Body of pancreas (tissue), 4 donors: ENCODE data around the gene IPO11. TPM values are rescaled to one million over a fixed set of nuclear protein-coding genes. Genes with fewer than 3 reads are reported as not detected.
"Not testable (repeated sequence)": the region's sequence is repeated elsewhere in the genome, so short reads cannot be mapped to it uniquely, and the experiment has no call there.

Experiments used
- ATAC-seq: fragments of 150-250 bp; one replicate; pipeline ENCODE4 v1.9.1; 2016
- DNase-seq, 4 donors: peaks; one replicate each; pipeline ENCODE4 v3.0.0-alpha.2; 2019
- H3K27ac ChIP-seq, 4 donors: fragments of 200-600 bp; sonication (generic); 1 replicate in 3 of 4; 2 replicates in 1 of 4; pipeline versions ENCODE4 v1.5.1 to v1.6.1; 2016 to 2019; ENCODE audit warnings: mild to moderate bottlenecking in 1 of 4, mixed read lengths in 1 of 4, moderate library complexity in 1 of 4
- H3K27me3 ChIP-seq, 2 donors: fragments of 200-600 bp; sonication (generic); one replicate each; pipeline ENCODE4 v1.6.0; 2016; ENCODE audit warnings: mild to moderate bottlenecking in 1 of 2
- H3K36me3 ChIP-seq, 2 donors: fragments of 200-600 bp; sonication (generic); replicated peaks in 1 of 2; 2 replicates each; pipeline ENCODE4 v1.5.1; 2016; ENCODE audit warnings: low read depth in 2 of 2; ENCODE audit not compliant: insufficient read depth in 1 of 2
- H3K4me1 ChIP-seq: fragments of 200-600 bp; sonication (generic); one replicate; pipeline ENCODE4 v1.6.0; 2016
- H3K4me3 ChIP-seq, 2 donors: fragments of 200-600 bp; sonication (generic); 1 replicate in 1 of 2; 2 replicates in 1 of 2; pipeline ENCODE4 v1.5.1; 2016 to 2019
- H3K9me3 ChIP-seq, 3 donors: fragments of 200-600 bp; sonication (generic); 1 replicate in 2 of 3; 2 replicates in 1 of 3; pipeline ENCODE4 v1.5.1; 2016
- CTCF ChIP-seq, 7 experiments: fragments of 450-650 bp in 4 of 7; fragments of 200-600 bp in 3 of 7; sonication (generic) in 3 of 7; IDR thresholded peaks; one replicate each; pipeline ENCODE4 v1.5.1; 2016 to 2019; ENCODE audit warnings: antibody characterized with exemption in 7 of 7
- POLR2A ChIP-seq, 3 donors: fragments of 450-650 bp; IDR thresholded peaks; one replicate each; pipeline ENCODE4 v1.6.1; 2016; ENCODE audit warnings: antibody characterized with exemption in 3 of 3, mild to moderate bottlenecking in 2 of 3
- WGBS, 2 donors: methylation state at CpG; one replicate each; pipeline ENCODE4 v1.1.5; 2017; 5-methylcytosine and 5-hydroxymethylcytosine counted together
- intact Hi-C: fragments of 100-400 bp; cut with DNase I; formaldehyde crosslinking; loops from one replicate; pipeline ENCODE4 v1.15.1; 2023
- total RNA-seq, 2 donors: library from RNA; depleted of rRNA; stranded (reverse); fragments of >200 nt; gene quantifications; one replicate each; pipeline ENCODE4 v1.1.0, GENCODE V29; 2016

The IPO11 gene
- total RNA-seq, 2 donors from 2014 or later, result 10.9 to 13.2 TPM

- ATAC-seq (no peak), DNase-seq (no peak)
- Histone ChIP-seq H3K4me1 (no peaks in the 10 kb centered on the region), H3K36me3 (no peaks in the 10 kb centered on the region), H3K27ac (no peak overlapping the region), H3K4me3 (no peak overlapping the region), H3K9me3 (no peaks in the 10 kb centered on the region), H3K27me3 (no peaks in the 10 kb centered on the region)
- intact Hi-C loops, result no loop called here
- 70 to 80% methylated on average over 11 of the region's 11 CpGs for WGBS, 2 donors
- TF ChIP-seq CTCF (IDR thresholded peaks at IDR 0.05) (no peak), POLR2A (IDR thresholded peaks at IDR 0.05) (no peak)
Observed at GRCh38 chr5:62653864-62654575, 241.5 kb downstream of the IPO11 start.

DNA sequence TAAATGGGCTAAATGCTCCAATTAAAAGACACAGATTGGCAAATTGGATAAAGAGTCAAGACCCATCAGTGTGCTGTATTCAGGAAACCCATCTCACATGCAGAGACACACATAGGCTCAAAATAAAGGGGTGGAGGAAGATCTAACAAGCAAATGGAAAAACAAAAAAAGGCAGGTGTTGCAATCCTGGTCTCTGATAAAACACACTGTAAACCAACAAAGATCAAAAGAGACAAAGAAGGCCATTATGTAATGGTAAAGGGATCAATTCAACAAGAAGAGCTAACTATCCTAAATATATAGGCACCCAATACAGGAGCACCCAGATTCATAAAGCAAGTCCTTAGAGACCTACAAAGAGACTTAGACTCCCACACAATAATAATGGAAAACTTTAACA lies 245.2 kb downstream of the IPO11 start:
- H3K4me3 ChIP-seq, H3K4me1 ChIP-seq, H3K9me3 ChIP-seq, ATAC-seq, intact Hi-C loops, H3K36me3 ChIP-seq, H3K27ac ChIP-seq, DNase-seq, H3K27me3 ChIP-seq: not testable (repeated sequence)

DNA sequence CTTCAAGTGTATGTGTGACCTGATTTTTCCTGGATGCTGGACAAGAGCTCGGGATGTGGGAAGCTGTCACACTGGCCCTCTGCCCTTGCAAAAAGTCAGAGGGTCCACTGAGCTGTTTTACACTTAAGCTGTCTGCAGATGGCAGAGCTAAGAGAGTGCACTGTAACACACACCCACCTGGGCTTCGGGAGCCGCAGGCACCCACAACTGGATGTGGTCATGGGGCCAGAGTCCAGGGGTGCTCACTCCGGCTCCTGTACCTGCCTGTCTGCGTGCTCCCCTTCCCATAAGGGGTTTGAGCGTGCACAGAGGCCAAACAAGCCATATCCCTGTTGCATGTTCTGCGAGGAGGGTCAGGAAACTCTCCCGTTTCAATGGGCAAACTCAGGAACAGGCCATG lies 248.6 kb downstream of the IPO11 start:
- intact Hi-C loops, result no loop called here
- no peak for TF ChIP-seq POLR2A (IDR thresholded peaks at IDR 0.05)
- TF ChIP-seq CTCF (IDR thresholded peaks at IDR 0.05), result no peak
- 68 to 82% methylated on average over 7 to 8 of the region's 8 CpGs for WGBS, 2 donors
- H3K36me3 ChIP-seq, result no peaks in the 10 kb centered on the region
- no peak for ATAC-seq
- no peaks in the 10 kb centered on the region for H3K4me1 ChIP-seq
- H3K27ac ChIP-seq, result no peak overlapping the region
- no peaks in the 10 kb centered on the region for H3K27me3 ChIP-seq
- H3K4me3 ChIP-seq, result no peak overlapping the region
- DNase-seq, result no peak
- no peaks in the 10 kb centered on the region for H3K9me3 ChIP-seq

GRCh38 chr5:62662521-62662920 lies 250.0 kb downstream of the IPO11 start:
- Histone ChIP-seq H3K36me3 (no peaks in the 10 kb centered on the region), H3K27ac (no peak overlapping the region), H3K4me1 (no peaks in the 10 kb centered on the region), H3K4me3 (no peak overlapping the region), H3K9me3 (no peaks in the 10 kb centered on the region), H3K27me3 (no peaks in the 10 kb centered on the region)
- ATAC-seq (no peak), DNase-seq (no peak)
- 59 to 61% methylated on average over 2 of the region's 2 CpGs for WGBS, 2 donors
- intact Hi-C loops, result no loop called here
- no peak for TF ChIP-seq POLR2A (IDR thresholded peaks at IDR 0.05)
- TF ChIP-seq CTCF (IDR thresholded peaks at IDR 0.05), result no peak

DNA sequence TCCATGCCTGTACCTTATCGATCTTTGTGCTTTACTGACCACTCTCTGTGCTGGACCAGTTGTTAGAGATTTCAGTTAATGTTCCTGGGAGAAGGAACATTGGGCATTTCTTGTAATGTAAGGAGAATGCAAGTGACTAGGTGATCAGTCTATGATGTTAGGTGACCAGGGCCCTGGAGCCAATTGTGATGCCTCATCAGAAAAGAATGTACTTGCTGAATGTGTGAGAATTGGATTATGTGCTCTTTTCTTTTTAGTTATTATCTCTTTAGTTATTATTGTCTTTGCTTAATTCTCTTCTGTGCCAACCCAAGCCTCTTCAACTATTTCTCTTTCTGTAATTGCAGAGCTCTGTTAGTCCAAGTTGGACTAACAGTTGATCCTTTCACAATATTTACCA lies 258.9 kb downstream of the IPO11 start:
- no peak overlapping the region for H3K4me3 ChIP-seq
- no peaks in the 10 kb centered on the region for H3K27me3 ChIP-seq
- no peak for ATAC-seq
- no peaks in the 10 kb centered on the region for H3K36me3 ChIP-seq
- intact Hi-C loops, result no loop called here
- H3K27ac ChIP-seq, result no peak overlapping the region
- DNase-seq, result no peak
- TF ChIP-seq POLR2A (IDR thresholded peaks at IDR 0.05), result no peak
- no peak for TF ChIP-seq CTCF (IDR thresholded peaks at IDR 0.05)
- WGBS, 2 donors, result 68 to 76% methylated on average over 1 of the region's 1 CpG
- H3K9me3 ChIP-seq, result no peaks in the 10 kb centered on the region
- H3K4me1 ChIP-seq, result no peaks in the 10 kb centered on the region

- H3K9me3 ChIP-seq, intact Hi-C loops, DNase-seq, ATAC-seq, H3K36me3 ChIP-seq, H3K4me3 ChIP-seq, H3K27me3 ChIP-seq, H3K27ac ChIP-seq, H3K4me1 ChIP-seq: not testable (repeated sequence)
Observed at GRCh38 chr5:62676596-62676995, 264.0 kb downstream of the IPO11 start.
